Lung (tissue), 12 donors: ENCODE results near the gene TCHHL1. TPM values are rescaled to one million over a fixed set of nuclear protein-coding genes. Genes with fewer than 3 reads are reported as not detected.

Experiments
- ATAC-seq: fragments of 200-7000 bp; cut with Tn5 transposase; one replicate; pipeline ENCODE4 v1.9.1; 2020; ENCODE audit warnings: moderate number of reproducible peaks; ENCODE audit not compliant: insufficient read depth, low FRiP score
- DNase-seq, 3 donors: peaks; one replicate each; pipeline ENCODE4 v3.0.0-alpha.2; 2013 to 2017
- H3K27ac ChIP-seq, 2 donors: one replicate each; pipeline ENCODE4 v1.5.1; 2013; ENCODE audit warnings: mild to moderate bottlenecking in 2 of 2, moderate library complexity in 2 of 2, control low read depth in 1 of 2, inconsistent platforms in 1 of 2, low read depth in 1 of 2, low read length in 1 of 2
- H3K27me3 ChIP-seq, 3 donors: one replicate each; pipeline ENCODE4 v1.5.1; 2013; ENCODE audit warnings: low read length in 2 of 3; ENCODE audit not compliant: control insufficient read depth in 3 of 3, insufficient read depth in 3 of 3
- H3K36me3 ChIP-seq, 4 donors: one replicate each; pipeline ENCODE4 v1.5.1; 2013; ENCODE audit warnings: low read length in 4 of 4, mild to moderate bottlenecking in 1 of 4, moderate library complexity in 1 of 4; ENCODE audit not compliant: control insufficient read depth in 4 of 4, insufficient read depth in 4 of 4
- H3K4me1 ChIP-seq, 5 donors: one replicate each; pipeline ENCODE4 v1.5.1; 2013; ENCODE audit warnings: low read length in 5 of 5, mild to moderate bottlenecking in 2 of 5, moderate library complexity in 1 of 5; ENCODE audit not compliant: control insufficient read depth in 5 of 5, insufficient read depth in 5 of 5
- H3K4me3 ChIP-seq: one replicate; pipeline ENCODE4 v1.5.1; 2013; ENCODE audit warnings: mild to moderate bottlenecking, control low read depth, moderate library complexity
- H3K9ac ChIP-seq, 2 donors: one replicate each; pipeline ENCODE4 v1.5.1; 2013; ENCODE audit warnings: low read length in 2 of 2, control low read depth in 1 of 2; ENCODE audit not compliant: insufficient read depth in 1 of 2
- H3K9me3 ChIP-seq, 4 donors: one replicate each; pipeline ENCODE4 v1.5.1; 2013; ENCODE audit warnings: low read length in 3 of 4, mild to moderate bottlenecking in 1 of 4, moderate library complexity in 1 of 4; ENCODE audit not compliant: control insufficient read depth in 4 of 4, insufficient read depth in 3 of 4
- WGBS, 2 donors: extraction: QIAGEN DNeasy Blood & Tissue Kit; methylation state at CpG; one replicate each; pipeline ENCODE4 v1.1.7; 2013; 5-methylcytosine and 5-hydroxymethylcytosine counted together
- polyA plus RNA-seq, 2 donors: library from polyadenylated mRNA; stranded (reverse); fragments of 200-250 nt; gene quantifications; one replicate each; pipeline ENCODE4 v1.2.1, GENCODE V29; 2013
- total RNA-seq, 2 donors: library from RNA; depleted of rRNA in 1 of 2; stranded (reverse); fragments of >200 nt in 1 of 2; gene quantifications; one replicate each; pipeline ENCODE4 v1.2.1, GENCODE V29; 2014 to 2021
- TF ChIP-seq, protein P1 (sequence below): IDR thresholded peaks from 2 replicates; pipeline ENCODE4 v1.5.1; 2012; ENCODE audit warnings: mild to moderate bottlenecking; ENCODE audit errors: control extremely low read depth, extremely low read depth
- donor health status: control.
- donor health status: control.
- donor health status: Bipolar disorder and iron deficiency.
- donor health status: healthy.
- donor health status: DM: yes; HTN: yes; CAD: no.

Gene TCHHL1
- total and polyA plus RNA-seq, 4 donors: not detected

DNA sequence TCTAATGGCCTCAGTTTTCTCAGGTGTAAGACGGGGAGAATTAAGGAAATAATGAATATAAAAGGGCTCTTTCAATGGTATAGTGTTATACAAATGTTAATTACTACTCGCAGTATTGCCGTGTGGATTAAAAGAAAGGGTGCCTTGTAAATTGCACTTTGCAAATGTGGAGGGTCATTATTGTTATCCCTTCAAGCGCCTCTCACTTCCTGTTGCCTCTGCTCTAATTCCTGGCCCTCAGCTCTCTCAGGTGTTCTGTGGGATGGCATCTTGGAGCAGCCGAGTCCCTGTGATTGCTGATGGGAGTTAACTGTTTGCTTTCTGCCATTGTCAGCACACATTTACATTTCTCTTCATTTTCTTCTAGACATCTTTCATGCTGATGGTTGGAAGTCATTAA lies 45.0 kb downstream of the TCHHL1 start:
- peaks cover 0 to 16% (median 6%) of the 10 kb centered on the region in 5 donors for H3K4me1 ChIP-seq
- no peak for ATAC-seq
- H3K36me3 ChIP-seq: no peaks in the 10 kb centered on the region
- TF ChIP-seq, protein P1, sequence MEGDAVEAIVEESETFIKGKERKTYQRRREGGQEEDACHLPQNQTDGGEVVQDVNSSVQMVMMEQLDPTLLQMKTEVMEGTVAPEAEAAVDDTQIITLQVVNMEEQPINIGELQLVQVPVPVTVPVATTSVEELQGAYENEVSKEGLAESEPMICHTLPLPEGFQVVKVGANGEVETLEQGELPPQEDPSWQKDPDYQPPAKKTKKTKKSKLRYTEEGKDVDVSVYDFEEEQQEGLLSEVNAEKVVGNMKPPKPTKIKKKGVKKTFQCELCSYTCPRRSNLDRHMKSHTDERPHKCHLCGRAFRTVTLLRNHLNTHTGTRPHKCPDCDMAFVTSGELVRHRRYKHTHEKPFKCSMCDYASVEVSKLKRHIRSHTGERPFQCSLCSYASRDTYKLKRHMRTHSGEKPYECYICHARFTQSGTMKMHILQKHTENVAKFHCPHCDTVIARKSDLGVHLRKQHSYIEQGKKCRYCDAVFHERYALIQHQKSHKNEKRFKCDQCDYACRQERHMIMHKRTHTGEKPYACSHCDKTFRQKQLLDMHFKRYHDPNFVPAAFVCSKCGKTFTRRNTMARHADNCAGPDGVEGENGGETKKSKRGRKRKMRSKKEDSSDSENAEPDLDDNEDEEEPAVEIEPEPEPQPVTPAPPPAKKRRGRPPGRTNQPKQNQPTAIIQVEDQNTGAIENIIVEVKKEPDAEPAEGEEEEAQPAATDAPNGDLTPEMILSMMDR: no peak
- 67 to 78% methylated on average over 5 of the region's 5 CpGs for WGBS, 2 donors
- no peaks in the 10 kb centered on the region for H3K9me3 ChIP-seq
- H3K27me3 ChIP-seq: peaks cover 0 to 13% (median 3%) of the 10 kb centered on the region in 3 donors
- DNase-seq: no peak
- H3K9ac ChIP-seq: no peak overlapping the region
- no peak overlapping the region for H3K4me3 ChIP-seq
- no peak overlapping the region for H3K27ac ChIP-seq

DNA sequence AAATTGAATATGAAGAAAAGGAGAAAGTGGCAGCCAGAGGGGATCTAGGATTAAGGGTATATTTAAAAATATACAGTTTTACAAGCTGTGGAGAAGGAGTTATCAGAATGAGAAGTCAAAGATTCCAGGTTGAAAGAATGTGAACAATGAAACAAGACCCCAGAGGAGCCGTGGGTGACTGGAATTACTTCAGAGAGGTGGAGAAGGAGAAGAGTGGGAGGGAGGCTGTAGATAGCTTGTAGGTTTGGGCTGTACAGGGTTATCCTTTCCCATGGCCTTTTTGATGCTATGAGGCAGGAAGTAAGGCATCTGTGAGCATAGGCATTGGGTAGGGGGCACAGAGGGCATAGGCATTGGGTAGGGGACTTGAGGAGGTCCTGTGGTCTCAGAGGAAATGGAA lies 46.8 kb downstream of the TCHHL1 start:
- Histone ChIP-seq H3K36me3 (no peaks in the 10 kb centered on the region), H3K9ac (no peak overlapping the region), H3K9me3 (no peaks in the 10 kb centered on the region), H3K27ac (no peak overlapping the region), H3K27me3 (peaks cover 0 to 13% (median 3%) of the 10 kb centered on the region in 3 donors), H3K4me1 (peaks cover 0 to 7% (median 6%) of the 10 kb centered on the region in 5 donors), H3K4me3 (no peak overlapping the region)
- DNase-seq: no peak
- TF ChIP-seq, protein P1: no peak
- WGBS, 2 donors: 78 to 83% methylated on average over 1 of the region's 1 CpG
- ATAC-seq: no peak

DNA sequence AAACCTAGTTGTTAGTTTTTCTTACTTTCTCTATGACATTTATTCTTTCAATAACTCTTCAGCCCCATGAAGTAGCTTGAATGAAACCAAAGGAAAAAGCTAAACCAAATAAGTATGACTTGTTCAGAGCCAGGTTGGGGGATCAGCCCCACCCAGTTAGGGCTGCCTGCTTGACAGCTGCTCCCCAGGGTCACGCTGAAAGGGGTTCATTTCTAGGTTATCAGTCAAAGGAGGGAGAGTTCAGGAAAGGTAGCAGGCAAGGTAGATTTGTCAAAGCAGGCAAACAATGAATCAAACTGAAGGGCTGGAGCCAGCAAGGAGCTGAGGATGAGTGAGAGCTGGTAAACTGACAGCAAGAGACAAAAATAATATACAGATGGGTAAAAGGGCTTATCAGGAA lies 49.0 kb downstream of the TCHHL1 start:
- Histone ChIP-seq H3K9ac (no peak overlapping the region), H3K9me3 (no peaks in the 10 kb centered on the region), H3K4me3 (no peak overlapping the region), H3K4me1 (peaks cover 0 to 14% (median 7%) of the 10 kb centered on the region in 5 donors), H3K27me3 (peaks cover 0 to 13% (median 3%) of the 10 kb centered on the region in 3 donors), H3K36me3 (no peaks in the 10 kb centered on the region), H3K27ac (no peak overlapping the region)
- TF ChIP-seq, protein P1: no peak
- ATAC-seq (no peak), DNase-seq (no peak)
- 71 to 82% methylated on average over 1 of the region's 1 CpG for WGBS, 2 donors

DNA sequence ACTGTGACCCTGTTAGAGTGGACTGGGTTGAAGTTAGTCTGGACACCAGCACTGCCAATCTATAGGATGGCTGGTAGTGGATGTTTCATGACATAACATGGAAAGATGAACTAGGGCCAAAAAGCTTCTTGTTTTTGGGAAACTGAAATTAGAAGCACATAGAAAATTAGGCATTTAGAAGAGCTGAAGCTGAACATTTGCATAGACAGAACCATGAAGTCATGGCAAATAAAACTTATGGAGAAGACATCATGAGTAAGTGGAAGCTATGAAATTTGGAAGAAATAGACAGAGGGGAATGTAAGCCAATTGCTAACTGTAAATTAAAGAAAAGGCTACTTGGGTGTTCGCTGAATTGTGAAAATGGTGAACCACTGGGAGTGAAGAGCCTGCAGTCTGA lies 49.4 kb downstream of the TCHHL1 start:
- H3K4me1 ChIP-seq: peaks cover 0 to 17% (median 6%) of the 10 kb centered on the region in 5 donors
- H3K27me3 ChIP-seq: peaks cover 0 to 13% (median 3%) of the 10 kb centered on the region in 3 donors
- TF ChIP-seq, protein P1: no peak
- H3K9ac ChIP-seq: no peak overlapping the region
- DNase-seq (no peak), ATAC-seq (no peak)
- WGBS, 2 donors: 94 to 96% methylated on average over 1 of the region's 1 CpG
- H3K27ac ChIP-seq: no peak overlapping the region
- no peaks in the 10 kb centered on the region for H3K9me3 ChIP-seq
- no peaks in the 10 kb centered on the region for H3K36me3 ChIP-seq
- H3K4me3 ChIP-seq: no peak overlapping the region
